Raji (cell line): ENCODE data around the gene TMEM62.
A peak's percentile ranks its signal among the peaks of the same experiment; 100 is the strongest.

ENCODE experiments used
- POLR2A ChIP-seq: IDR thresholded peaks from 2 replicates; pipeline ENCODE4 v1.6.1; 2011; ENCODE audit warnings: low read depth, low read length, control low read depth; ENCODE audit not compliant: insufficient read depth

TMEM62 gene

DNA sequence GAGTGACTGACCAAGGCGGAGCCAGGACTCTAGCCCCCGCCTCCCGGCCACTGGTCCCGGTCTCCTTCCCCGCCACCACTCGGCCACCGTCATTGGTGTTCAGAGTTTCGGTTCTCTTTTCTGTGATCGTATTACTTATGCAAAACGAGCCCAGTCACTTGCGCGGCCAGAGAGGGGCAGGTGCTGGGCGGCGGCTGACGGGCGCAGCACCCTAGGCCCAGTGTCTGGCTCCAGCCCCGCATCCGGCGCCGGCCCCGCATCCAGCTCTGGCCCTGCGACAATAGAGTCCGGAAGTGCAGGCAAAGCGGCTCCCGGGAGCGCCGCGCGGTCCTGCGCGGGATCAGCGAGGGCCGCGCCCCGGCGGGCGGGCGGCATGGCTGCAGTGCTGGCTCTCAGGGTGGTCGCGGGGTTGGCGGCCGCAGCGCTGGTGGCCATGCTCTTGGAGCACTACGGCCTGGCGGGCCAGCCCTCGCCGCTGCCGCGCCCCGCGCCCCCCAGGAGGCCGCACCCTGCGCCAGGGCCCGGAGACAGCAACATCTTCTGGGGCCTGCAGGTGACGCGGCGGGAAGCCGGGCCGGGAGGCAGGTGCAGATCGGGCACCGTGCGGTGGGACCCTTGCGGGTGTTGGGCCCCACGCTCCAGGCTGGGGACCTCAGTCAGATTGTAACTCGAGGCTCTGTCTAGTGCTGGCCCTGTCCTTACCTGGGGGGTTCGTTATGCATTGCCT lies at the start of gene TMEM62:
TMEM62 (plus strand) TSS at position 157 of the 727 bp plus-strand sequence; CDS start at position 374, 217 bp downstream.
- peak; percentile 92 for TF ChIP-seq POLR2A

DNA sequence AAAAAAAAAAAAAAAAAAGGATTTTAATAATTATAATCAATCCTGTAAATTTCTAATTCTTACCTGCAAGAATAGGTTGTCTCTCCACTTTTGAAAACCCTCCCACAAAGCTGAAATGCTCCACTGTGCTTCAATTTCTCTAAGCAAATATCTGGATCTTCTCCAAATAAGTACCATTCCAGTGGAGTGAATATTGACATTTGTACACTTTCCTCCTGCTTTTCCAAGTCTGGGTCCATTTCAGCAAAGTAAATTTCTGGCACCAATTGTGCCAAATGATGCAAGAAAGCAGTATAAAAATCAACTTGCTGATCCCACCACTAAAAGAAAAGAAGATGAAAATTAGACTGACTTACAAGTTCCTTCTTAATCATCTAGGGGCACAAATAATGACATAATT lies 47.5 kb upstream of the TMEM62 start:
- no peak for TF ChIP-seq POLR2A

DNA sequence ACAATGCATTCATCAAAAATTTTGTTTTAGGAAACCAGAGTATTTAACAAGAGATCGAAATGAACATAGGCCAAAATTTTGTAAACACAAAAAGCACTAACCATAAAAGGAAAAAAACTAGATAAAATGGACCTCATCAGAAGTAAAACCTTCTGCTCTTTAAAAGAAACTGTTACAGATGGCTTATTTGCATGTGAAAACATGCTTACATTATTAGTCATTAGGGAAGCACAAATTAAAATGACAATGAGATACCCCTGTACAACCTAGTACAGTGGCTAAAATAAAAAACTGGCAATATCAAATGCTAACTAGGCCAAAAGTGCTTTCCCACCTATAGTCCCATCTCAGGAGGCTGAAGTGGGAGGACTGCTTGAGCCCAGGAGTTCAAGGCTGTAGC lies 46.8 kb upstream of the TMEM62 start:
- no peak for TF ChIP-seq POLR2A

DNA sequence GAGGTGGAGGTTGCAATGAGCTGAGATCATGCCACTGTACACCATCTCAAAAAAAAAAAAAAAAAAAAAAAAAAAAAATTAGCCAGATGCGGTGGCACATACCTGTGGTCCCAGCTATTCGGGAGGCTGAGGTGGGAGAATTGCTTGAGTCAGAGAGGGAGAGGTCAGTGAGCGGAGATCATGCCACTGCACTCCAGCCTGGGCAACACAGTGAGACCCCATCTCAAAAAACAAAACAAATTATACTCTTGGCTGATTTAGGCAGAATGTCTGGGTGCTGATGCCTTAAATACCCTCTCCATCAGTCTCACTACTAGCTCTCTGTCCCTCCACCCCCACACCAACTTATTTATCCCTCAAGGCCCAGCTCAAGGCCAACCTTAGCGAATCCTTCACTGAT lies 41.5 kb upstream of the TMEM62 start:
- no peak for TF ChIP-seq POLR2A

DNA sequence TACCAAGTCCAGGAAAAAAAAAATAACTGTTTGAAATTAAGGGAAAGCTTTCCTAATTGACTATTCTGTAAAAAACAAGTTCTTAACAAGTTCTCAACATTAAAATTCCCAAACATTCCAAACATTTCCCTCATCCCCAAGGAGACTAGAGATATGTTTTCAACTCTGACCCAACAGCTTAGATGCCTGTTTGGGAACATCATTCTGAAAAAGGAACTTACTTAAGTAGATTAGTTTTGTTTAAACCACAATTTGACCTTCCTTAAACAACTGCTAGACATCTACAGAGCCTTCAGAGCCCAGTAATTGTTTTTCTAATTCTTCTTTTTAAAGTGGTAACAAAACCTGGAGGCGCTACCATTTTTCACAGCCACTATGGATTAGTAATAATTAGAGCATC lies 40.4 kb upstream of the TMEM62 start:
- no peak for TF ChIP-seq POLR2A

DNA sequence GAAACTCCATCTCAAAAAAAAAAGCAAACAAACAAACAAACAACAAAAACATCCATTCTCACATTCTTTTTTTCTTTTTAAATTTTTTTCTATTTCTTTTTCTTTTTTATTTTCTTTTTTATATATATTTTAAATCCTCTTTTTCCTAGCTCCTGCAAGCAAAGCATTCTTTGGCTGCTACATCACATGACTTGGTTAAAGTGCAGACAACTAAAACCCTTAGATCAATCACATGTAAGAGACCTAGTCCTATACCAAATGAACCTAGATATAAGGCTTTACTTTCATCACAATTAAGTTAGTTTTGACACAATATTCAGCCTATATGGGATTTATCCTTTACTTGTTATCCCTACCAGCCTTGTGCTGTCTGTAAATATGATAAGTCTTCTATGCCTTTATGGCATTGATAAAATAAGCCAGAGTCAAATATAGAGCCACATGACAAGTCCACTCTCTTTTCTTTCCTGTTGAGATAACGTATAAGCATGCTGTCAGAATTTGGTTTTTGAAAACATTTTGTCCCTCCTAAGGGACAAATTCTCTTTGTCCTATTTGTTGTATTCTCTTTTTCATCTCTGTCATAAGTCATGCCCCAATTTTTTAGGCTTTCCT lies 38.9 kb upstream of the TMEM62 start:
- TF ChIP-seq POLR2A = no peak

DNA sequence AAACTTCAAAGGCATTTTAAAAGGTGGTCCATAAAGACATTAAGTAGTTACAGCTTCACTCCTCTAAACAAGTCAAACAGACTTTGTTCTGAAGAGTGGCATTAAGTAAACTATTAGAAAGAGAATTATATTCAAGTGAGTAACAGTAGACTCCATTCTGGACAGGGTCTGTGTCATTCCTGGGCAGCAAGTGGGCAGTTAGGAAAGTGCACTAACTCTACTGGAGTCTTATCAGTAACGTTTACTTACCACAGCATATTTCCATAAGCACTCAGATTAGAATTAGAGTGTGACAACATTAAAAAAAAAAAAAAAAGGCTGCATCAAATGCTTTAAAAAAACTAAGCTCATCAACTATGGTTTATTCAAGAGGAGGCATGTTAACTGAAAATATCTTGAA lies 38.1 kb upstream of the TMEM62 start:
- no peak for TF ChIP-seq POLR2A

DNA sequence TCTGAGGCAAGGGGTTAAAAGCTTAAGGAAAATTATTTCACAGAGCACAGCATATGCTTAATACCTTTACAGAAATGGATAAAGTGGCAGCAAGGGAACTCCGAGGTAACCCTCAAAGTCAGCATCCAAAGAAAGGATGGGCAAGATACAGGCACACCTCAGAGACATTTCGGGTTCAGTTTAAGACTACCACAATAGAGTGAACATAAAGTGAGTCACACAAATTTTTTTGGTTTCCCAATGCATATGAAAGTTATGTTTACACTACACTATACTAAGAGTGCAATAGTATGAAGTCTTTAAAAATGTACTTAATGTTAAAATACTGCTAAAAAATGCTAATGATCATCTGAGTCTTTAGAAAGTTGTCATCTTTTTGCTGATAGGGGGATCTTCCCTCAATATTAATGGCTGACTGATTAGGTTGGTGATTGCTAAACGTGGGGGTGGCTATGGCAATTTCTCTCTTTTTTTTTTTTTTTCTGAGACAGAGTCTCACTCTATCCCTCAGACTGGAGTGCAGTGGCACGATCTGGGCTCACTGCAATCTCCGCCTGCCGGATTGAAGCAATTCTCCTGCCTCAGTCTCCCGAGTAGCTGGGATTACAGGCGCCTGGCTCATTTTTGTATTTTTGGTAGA lies 37.6 kb upstream of the TMEM62 start:
- TF ChIP-seq POLR2A = no peak

DNA sequence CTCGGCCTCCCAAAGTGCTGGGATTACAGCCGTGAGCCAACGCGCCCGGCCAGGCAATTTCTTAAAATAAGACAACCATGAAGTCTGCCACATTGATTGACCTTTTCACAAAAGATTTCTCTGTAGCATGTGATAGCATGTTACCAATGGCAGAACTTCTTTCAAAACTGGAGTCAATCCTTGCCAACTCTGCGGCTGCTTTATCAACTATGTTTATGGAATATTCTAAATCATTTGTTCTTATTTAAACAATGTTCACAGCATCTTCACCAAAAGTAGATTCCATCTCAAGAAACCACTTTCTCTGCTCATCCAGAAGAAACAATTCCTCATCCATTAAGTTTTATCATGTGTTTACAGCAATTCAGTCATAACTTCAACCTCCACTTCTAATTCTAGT lies 37.0 kb upstream of the TMEM62 start:
- no peak for TF ChIP-seq POLR2A

DNA sequence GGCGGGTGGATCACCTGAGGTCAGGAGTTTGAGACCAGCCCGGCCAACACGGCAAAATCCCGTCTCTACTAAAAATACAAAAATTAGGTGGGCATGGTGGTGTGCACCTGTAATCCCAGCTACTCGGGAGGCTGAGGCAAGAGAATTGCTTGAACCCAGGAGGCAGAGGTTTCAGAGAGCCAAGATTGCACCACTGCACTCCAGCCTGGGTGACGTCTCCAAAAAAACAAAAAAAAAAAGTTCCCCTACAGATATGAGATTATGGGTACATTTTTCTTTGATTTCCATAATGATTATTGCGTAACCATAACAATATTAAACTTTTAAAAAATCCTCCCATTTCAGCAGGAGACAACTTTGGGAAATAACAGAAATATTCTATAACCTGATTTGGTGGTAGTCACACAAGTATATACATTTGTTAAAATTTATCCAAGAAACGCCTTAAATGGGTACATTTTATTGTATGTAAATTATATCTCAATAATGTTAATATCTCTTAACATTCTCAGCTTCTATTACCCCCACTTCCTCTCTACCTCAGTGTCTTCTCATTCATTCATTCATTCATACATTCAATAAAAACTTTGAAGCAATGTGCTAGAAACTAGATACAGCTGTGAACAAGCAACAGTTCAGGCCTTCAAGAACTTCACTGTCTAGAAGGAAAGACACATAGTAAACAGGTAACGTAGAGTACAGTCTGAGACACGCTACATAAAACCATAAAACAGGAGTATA lies 34.1 kb upstream of the TMEM62 start:
- TF ChIP-seq POLR2A = no peak

DNA sequence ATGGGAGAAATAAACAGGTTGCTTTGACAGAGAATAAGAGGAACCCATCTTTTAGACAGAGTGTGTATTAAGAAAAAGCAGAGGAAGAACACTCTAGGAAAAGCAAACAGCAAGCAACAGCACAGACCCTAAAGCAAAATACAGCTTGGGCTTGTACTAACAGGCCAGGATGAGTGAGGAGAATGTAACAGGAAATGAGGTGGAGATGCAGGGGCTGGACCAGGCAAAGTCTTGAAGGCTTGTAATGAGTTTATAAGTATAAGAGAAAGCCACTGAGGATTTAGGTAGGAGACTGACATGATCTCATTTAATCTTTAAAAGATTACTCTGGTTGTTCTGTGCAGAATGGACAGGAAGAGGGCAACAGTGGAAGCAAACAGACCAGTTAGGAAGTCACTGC lies 32.4 kb upstream of the TMEM62 start:
- no peak for TF ChIP-seq POLR2A

DNA sequence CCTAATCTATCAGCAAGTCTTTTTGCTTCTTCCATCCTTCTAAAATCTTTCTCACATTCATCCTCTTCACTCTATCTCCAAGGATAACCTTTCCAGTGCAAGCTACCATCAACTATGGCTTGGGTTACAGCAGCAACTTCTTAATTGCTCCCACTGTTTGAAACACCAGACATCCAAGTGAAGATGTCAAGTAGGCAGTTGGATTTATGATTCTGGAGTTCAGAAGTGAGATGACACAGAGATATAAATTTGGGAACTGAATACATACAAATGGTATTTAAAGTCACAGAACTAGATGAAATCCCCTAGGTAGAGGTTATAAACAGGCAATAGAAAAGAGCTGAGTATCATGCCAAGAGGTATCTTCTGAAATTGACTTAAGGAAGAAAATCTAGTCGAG lies 31.2 kb upstream of the TMEM62 start:
- TF ChIP-seq POLR2A = no peak

DNA sequence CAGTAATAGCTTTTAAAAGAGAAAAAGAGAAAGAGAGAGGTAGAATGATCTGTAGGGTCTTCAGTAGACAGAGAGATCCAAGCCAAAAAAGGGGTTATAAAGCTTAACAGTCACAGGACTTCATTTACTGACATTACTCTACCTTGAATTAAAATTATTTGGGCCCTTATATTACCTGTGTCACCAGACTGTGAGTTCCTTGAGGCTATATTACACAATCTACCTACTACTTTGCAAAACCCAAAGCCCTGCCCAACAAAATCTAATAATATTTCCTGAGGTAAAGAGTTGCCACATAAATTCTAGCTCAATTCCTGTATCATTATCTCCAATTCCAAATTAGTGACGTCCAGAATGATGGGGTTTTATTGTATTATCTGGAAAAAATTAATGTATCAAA lies 29.5 kb upstream of the TMEM62 start:
- TF ChIP-seq POLR2A = no peak

DNA sequence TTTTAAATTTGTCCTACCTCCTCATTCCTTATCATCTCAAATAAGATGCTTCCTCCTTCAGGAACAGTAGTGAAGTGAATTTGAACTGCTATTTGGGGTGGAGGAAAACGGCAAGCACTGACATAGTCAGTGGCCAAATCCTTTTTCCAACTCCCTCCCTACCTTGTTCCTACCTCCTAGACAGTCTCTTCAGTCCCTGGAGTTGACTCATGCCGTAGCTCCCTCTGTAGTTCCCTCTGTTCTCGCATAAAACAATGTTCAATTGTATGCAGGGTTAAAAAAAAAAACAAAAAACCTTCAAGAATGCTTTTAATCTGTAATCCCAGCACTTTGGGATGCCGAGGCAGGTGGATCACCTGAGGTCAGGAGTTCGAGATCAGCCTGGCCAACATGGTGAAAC lies 29.0 kb upstream of the TMEM62 start:
- no peak for TF ChIP-seq POLR2A

DNA sequence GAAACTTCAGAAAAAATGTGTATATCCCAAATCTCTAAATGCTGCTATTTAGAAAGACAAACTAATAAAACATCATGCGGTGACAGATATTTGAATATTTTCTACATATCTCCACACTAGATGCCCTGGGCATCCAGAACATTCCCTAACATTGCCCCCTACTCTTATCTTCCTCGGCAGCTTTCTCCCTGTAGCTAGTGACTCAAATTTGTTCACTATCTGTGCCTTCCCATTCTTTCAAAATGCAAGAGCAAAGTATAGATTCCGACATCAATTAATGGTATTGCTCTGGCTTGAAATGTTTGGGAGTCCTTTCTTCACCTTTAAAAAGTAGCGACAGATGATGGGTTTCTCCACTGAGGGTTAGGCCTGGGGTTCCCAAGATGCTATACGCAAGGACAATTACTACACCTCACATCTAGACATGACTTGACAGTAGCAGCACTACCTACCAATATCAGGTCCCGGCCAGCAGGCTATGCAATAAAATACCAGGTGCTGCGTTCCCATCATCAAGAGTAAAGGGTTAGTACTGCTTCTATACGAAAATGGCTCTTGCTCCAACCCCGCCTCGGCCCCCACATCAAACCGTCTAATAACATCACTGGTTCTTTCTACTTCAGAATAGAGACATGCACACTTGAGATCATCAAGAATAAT lies 28.2 kb upstream of the TMEM62 start:
- no peak for TF ChIP-seq POLR2A
